SK-MEL-5 (cell line): ENCODE results near the gene ACOXL. TPM values are rescaled to one million over a fixed set of nuclear protein-coding genes. Genes with fewer than 3 reads are reported as not detected.
"Not testable (repeated sequence)": the region's sequence is repeated elsewhere in the genome, so short reads cannot be mapped to it uniquely, and the experiment has no call there.

Experiments
- DNase-seq: peaks from one replicate; pipeline ENCODE4 v3.0.0-alpha.2; 2016; ENCODE audit warnings: low read depth, low spot score
- in situ Hi-C: cut with HindIII; loops from 2 replicates; pipeline ENCODE4 v1.10.0; 2016; ENCODE audit warnings: low sequenced_read_pairs, high pct_unique_total_duplicates, low pct_unique_long_range_greater_than_20kb
- polyA plus RNA-seq, 2 experiments: library from polyadenylated mRNA; depleted of rRNA; stranded (reverse); fragments of >200 nt; gene quantifications; 2 replicates each; pipeline ENCODE4 v1.2.3, GENCODE V29; 2015
- total RNA-seq: library from RNA; depleted of rRNA; stranded (reverse); fragments of >200 nt; shearing (Covaris generic); gene quantifications from 2 replicates; pipeline ENCODE4 v1.2.3, GENCODE V29; 2014; rRNA removed

The ACOXL gene
- not detected in 2 replicates for total RNA-seq
- polyA plus RNA-seq (2015; cell fraction: cytosol; rRNA removed), result not detected in 2 replicates
- polyA plus RNA-seq (2015; cell fraction: nucleus; rRNA removed), result not detected in 2 replicates

DNA sequence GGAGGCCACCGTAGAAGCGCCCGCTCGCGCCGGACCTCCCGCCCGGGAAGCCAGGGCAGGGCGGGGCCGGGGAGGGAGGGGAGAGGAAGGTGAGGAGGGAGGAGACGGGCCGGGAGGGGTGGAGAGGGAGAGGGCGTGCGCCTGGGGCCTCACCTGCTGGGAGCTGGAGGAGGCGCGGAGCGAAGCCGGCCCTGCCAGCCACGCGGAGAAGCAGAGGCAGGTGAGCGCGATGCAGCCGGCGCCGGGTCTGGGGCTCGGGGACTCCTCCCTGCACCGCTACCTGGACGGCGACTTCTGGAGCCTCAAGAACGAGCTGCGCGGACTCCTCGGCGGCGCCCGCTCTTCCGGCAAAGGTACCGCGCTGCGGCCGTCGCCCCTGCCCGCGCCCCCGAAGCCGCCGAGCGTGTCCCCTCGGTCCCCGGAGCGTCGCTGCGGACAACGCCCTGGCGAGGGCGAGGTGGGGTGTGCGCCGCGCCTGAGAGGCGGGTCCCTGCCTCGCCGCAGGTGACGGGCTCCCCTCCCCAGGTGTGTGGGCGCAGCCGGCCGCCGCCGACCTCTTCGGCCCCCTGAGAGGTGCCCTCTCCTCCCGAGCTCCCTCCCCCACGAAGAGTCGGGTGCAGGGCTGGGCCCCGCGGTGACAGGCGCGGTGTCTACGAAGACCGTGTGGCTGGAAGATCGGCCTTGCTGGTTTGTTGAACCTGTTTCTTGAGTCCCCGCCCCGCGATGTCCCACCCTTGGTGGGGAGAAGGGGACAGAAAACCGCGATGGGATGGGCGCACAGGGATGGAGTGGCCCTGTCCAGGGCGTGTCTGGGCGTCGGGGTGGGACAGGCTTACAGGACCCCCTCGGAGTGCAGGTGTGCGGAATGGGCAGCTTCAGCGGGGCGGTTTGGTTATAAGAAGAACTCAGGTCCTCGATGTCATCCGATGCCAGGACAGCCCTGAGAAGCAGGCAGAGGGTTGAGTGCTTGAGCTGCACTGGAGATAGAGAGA, at the start of gene ACOXL:
Gene ACOXL, plus strand, starts transcription at position 152 of the 992 bp plus-strand sequence. CDS start 35,817 bp downstream, outside the sequence.
- in situ Hi-C loops, result no loop called here
- DNase-seq, result no peak

DNA sequence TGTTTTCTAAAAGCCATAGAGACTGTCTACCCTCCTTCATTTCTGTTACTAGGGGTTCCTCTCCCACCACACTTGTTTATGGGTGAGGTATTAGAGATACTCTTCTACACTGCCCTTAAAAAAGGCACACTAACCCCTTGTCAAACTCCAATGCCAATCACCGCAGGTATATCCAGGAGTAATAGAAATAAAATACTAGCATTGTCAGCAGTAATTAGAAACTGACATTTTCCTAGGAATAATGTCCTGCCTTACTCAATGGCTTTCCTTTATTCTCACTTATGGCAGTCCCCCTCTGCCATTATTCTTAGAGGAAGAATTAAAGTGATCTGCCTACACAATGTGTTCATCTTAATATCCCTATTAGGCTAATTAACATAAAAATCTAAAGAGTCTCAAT, 49.5 kb upstream of the ACOXL start:
- in situ Hi-C loops, result no loop called here
- no peak for DNase-seq

DNA sequence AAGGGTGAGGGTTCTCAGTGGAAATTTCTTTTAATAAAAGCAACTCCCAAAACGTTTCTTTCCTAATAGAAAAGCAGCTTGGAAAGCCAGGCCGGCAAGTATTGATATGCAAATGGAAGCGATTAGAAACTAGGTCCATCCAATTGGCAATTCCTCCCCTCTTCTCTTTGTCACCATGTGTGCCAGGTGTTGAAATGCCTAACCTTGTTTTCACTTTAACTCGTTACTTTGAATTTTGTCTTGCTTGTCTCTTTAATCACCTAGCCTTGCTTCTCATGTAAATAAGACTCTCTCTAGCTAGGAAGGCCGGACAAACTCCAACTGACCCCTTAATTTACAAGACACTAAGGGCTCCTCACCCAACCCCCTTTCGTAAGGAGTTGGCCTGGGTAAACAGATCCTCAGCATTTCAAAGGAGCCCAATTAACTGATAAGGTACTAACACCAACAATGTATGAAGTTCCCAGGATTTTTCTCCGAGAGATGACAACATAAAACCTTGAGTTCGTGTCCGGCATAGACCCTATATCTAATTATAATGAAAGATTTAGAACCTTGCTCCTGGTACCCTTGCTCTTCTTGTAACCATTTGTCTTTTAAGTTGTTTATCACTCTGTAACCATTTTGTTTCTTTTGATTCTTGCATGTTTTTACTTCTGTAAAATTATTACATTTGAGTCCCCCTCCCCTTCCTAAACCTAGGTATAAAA, 44.4 kb upstream of the ACOXL start:
- DNase-seq, in situ Hi-C loops: not testable (repeated sequence)

DNA sequence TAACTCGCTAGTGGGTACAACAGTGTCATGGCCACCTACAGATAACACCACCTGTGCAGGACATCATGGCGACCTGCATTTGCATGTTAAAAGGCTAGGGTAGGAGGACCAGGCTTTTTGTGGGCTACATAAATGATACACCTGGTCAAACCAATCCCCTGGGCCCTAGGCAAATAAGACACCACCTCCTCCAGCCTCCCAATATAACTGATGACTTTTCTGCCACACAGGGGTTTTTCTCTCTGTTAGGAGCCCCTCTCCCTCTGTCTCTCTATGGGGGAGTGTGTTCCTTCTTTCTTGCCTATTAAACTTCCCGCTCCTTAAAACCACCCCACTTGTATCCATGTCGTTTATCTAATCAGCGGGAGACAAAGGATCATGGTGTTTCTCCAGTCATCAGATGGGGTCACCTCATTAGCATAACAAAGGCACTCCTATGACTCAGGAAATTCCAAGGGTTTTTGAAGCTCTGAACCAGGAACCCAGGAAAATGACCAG, 43.7 kb upstream of the ACOXL start:
- in situ Hi-C loops, result no loop called here
- no peak for DNase-seq

DNA sequence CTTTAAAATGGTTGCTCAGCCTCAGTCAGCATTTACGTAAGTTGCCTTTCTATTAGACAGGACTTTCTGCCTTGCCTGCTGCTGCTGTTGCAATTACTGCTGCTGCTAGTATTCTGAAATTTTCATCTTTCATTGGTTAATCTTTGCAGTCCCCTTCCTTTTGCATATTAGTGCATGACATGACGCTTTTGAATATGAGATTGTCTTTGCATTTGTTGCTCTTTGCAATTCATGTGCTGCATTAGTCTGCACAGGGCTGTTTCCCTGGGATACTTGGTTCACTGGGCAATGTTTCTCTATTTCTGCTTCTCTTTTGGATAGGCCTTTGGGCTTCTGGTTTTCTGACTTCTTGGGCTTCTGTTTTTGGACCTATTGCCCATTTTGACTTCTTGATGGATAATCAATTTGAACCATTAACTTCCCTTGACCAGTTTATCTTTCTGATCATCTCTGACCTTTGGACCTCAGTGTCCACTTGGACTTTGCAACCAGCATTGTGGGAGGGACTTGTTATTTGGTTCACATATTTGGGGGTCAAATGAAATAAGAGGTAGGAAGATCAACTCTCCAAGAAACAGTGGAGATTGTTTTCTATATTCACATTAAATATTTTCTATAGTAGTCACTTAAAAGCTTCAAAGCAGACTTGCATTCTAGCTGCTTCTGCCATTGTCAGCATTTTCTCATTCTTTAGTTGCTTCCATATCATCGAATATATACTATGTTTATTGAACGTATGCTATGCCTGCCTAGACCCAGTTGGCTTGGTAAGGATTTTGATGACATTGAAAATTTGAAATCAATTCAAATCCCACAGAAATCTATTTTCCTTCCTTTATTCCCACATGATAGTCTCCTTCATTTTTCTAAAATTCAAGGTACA, 42.0 kb upstream of the ACOXL start:
- in situ Hi-C loops, result no loop called here
- no peak for DNase-seq

DNA sequence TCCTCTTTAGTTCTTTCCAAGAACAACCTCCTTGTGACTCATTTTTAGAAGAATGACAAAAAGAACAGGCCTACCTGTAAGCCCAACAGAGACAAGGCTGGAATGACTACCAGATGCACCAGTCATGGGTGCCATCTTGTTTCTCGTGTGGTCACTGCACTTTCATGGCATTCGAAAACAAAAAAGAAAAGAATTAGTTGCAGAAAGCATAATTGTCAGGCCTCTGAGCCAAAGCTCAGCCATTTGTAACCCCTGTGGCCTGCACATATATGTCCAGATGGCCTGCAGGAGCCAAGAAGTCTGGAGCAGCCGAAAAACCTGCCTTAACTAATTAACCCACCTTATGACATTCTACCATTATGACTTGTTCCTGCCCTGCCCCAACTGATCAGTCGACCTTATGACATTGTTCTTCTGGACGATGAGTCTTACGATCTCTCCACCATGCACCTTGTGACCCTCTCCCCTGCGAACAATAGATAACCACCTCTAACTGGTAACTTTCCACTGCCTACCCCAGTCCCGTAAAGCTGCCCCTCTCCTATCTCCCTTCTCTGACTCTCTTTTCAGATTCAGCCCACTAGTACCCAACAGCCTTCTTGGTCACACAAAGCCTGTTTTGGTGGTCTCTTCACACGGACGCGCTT, 40.6 kb upstream of the ACOXL start:
- in situ Hi-C loops, result no loop called here
- DNase-seq, result no peak

DNA sequence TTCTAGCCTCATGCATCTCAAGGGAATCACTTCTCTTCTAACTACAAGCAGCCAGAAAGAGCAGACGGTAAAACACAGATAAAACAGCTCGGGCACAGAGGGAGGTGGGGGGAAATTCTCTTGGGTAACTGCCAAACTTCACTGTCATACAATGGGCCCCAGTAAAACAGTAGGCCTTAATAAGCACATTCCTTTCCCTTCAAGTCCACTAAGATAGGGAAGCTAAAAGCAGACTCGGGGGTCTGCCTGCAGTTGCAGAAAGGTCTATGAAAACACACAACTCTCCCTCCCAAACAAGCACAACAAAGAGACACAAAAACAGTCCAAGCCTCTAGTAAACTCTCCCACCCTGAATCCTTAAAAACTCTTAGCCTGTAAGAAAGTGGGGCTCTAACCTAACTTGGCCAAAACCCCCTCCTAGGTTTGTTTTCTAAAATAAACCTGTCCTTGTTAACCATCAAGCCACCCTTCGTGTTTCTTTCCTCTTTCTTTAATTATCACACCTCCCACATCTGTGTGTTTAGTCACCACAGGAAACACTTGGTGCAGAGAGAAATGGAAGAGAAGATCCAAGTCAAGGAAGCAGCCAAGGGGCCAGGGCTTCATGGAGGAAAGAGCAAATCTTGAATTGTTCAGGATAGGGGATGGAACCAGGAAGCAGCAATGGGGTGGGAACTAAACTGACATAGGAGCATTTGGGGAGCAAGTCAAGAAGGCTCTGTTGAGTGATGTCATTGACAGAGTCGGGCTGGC, 37.1 kb upstream of the ACOXL start:
- DNase-seq, in situ Hi-C loops: not testable (repeated sequence)

DNA sequence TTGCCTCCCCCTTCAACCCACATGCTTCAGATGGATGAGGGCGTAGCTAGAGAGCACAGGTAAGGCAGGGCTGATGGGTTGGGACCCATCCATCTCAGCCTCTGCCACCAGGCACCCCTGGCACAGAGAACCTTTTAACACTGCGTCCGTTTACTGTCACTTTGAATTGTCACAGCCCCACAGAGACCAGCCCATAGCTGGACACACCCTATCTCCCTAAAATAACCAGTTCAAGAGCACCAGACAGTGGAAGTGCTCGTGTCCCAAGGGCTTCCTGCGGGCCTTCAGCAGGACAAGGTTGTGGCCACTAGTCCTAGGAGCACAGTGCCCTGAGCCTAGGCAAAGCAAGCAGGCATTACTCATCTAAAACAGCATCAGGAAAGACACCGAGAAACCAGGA, 34.1 kb upstream of the ACOXL start:
- in situ Hi-C loops, DNase-seq: not testable (repeated sequence)

DNA sequence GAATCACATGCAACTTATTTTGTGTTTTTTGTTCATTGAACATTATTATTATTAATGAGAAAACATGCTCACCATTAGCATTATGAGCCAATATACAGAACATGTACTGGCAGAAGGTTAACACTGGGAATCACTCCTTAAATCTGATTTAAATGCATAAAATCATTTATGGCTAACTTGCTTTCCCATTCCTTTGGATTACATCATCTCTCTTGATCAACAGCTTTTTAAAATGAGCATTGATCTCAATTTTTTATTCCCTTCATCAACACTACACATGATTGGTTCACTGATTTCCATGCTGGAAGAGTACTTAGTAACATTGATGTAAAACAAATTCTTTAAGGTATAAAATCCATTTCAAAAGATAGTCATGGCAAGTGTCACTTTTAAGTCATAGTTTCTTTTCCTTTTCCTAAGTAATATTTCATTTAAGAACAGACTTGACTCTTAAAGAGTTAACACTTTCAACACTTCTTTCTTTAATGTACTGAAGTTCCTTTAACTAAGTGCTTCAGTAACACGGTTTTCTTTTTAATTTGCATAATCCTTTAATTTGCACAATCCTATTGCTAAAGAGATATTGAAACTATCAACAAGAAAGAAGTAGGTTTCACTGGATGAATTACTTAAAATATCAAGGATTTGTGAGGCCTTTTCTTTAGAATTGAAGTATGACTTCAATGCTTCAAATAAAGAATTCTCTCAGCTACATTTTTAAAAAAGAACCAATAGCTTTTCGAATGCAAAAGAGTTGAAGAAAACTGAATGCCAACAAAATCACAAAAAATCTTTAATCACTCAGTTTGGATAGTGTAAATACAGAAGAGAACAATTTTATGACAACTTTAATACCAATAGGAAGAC, 29.6 kb upstream of the ACOXL start:
- in situ Hi-C loops, result no loop called here

DNA sequence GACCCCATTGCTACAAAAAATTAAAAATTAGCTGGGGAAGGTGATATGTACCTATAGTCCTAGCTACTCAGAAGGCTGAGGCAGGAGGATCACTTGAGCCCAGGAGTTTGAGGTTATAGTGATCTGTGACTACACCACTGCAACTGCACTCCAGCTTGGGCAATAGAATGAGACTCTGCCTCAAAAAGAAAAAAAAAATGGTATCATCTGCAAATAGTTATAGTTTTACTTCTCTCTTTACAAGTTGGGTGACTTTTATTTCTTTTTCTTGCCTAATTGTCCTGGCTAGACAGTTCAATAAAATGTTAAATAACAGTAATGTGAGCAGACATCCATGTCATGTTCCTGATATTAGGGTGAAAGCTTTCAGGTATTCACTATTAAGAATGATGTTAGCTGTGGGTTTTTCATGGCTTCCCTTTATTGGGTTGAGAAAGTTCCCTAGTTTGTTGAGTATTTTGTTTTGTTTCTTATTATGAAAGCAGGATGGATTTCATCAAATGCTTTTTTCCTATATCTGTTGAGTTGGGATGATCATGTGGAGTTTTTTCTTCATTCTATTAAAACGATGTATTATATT, 24.9 kb upstream of the ACOXL start:
- in situ Hi-C loops, result no loop called here
- DNase-seq, result no peak

More for the DNA sequence above, 29.6 kb upstream of the ACOXL start:
- DNase-seq, result no peak

DNA sequence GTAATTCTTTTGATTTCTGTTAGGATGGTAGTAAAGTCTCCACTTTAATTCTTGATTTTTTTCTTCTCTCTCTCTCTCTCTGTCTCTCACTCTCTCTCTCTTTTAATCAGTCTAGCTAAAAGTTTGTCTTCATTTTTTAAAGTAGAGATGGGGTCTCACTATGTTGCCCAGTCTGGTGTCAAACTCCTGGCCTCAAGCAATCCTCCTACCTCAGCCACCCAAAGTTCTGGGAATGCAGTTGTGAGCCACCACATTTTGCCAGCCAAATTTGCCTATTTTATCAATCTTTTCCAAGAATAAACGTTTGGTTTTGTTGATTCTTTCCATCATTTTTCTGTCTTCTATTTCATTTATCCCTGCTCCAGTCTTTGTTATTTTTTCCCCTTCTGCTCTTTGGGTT, 23.9 kb upstream of the ACOXL start:
- no peak for DNase-seq
- in situ Hi-C loops, result no loop called here

DNA sequence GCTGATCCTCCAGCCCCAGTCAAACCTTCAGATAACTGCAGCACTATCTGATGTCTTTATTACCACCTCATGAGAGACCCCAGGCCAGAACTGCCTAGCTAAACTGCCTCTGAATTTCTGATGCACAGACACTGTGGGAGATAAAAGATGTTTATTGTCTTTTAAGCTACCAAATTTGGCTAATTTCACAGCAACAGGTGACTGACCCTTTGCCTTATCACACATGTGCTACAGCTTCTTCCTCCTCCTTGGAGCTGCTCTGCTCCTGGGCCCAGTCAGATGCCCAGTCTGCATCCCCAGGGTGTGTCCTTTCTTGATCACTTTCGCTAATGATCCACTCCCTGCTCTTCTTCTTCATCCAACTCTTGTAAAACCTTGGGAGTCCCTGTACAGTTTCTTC, 19.6 kb upstream of the ACOXL start:
- no peak for DNase-seq
- in situ Hi-C loops, result no loop called here

DNA sequence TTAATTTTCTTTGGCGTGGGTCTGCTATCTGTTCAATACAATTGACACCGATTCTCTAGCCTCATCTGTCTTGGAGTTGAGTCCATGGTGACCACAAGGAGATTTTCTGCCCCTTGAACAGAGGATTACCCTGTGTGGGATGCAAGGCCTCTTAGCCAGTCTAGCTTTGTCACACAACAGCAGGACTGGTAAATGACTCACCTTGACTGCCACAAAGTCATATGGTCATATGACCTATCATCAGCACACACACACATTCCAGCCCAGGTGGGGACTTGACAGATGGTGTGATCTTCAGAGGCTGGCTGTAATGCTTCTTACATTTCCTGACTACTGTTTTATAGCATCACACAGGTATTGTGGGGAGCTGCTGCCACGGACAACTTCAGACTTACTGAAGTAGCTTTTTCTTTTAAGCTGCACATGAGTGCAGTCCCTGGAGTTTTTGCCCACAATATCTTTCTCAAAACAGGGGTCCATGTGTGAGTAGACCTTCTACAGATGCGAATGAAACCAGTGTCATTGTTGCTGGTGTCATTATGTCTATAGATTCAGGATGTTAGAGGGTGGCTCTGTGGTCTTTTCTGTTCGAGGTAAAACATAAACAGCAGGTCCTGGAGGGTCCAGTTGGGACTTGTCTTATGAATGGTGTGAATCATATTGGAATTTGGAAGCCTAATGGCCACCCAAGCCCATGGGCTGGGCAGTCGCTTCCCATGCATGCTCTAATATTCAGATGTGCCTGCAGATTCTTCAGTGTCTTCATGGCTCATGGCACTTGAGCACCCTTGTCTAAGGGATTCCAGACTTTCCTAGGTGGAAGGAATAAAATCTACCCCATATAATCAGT, 18.6 kb upstream of the ACOXL start:
- in situ Hi-C loops, result no loop called here
- DNase-seq, result no peak

DNA sequence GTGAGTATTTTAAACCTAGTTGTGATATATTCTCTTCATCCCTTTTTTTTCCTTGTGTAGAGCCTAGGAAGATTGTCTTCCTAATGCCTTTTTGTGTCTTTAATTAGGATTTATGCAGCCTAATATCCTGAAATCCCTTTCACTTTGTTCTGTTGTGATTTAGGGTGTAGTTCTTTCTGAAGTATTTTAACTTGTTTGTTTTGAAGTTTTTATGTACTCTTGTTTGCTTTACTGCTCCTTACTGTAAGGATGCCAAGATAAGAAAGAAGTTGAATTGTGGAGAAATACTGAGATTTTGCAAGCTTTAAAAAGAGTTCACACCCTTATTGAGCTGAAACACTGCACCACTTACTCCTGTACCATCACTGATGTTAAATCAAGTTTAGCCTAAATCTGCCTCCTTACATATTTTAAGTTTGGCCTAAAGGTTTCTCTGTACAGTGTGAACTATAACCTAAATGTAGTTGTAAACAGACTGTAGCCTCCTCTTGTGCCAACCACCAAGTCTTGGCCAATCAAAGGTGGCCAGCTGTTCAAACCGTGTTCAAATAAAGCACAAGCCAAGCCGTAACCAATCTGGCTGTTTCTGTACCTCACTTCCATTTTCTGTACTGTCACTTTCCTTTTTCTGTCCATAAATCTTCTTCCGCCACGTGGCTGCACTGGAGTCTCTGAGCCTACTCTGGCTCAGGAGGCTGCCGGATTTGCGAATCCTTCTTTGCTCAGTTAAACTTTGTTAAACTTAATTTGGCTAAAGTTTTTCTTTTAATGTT, 17.7 kb upstream of the ACOXL start:
- DNase-seq, result no peak
- in situ Hi-C loops, result no loop called here
